Activated CD8-positive, alpha-beta memory T cell treated with anti-CD3 and anti-CD28 coated beads for 24 hours (primary cell): ENCODE results near the gene ARHGAP24.

Source experiments
- DNase-seq: peaks from one replicate; pipeline ENCODE4 v3.0.0-alpha.2; 2020

The ARHGAP24 gene

GRCh38 chr4:85748654-85749053 lies 273.7 kb downstream of the ARHGAP24 start:
- DNase-seq = no peak

DNA sequence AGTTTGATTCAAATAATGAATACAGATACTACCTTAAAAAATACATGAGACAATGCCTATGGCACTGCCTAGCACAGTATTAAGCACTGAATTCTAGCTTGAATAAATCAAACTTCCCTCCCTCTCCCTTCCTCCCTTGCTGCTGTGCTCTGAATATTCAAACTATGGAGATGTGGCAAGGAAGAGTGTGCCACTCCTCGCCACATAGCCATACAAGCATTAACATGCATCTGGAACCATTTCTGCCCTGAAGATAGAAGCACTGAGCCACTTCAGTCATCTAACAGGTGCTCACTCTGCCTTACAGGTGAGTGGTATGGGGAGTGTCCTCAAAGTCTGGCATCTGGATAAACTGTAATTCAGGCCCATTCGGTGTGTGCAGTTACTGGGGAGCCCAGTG lies 276.9 kb downstream of the ARHGAP24 start:
- no peak for DNase-seq

- DNase-seq = no peak
Measured at GRCh38 chr4:85755285-85755684, 280.3 kb downstream of the ARHGAP24 start.

DNA sequence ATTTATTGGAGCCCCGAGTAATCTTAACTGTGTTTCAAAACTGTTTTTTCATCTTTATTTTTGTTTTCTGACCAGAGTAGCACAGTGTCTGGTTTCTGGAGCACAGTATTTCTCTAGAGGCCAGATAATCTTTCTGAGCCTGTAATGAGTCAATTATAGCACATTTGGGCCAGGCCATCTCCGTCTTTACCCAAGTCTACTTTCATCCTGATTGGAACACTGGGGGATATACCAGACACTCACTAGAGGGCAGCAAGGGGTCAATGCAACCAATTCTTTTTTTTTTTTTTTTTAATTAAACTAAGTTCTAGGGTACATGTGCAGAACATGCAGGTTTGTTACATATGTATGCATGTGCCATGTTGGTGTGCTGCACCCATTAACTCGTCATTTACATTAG lies 282.0 kb downstream of the ARHGAP24 start:
- no peak for DNase-seq

DNA sequence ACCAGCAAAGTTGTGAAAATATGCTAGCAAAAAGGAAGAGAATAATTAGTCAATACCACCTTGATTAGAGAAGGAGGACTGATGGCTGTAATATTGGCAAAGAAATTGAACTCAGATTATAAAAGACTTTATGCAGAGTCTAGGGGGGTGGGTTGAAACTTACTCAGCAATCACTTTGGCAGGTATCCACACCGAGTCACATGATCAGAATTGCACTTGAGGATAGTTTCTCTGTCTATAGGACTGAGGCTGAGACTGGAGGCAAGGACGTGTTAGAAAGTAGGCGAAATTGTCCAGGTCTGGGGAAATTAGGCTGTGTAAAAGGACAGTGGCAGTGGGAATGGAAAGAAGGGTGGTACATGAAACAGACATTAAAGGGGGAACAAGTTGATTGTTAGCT lies 284.4 kb downstream of the ARHGAP24 start:
- DNase-seq = no peak

GRCh38 chr4:85760511-85760910 lies 285.6 kb downstream of the ARHGAP24 start:
- no peak for DNase-seq

GRCh38 chr4:85761803-85762528 lies 287.0 kb downstream of the ARHGAP24 start:
- no peak for DNase-seq

DNA sequence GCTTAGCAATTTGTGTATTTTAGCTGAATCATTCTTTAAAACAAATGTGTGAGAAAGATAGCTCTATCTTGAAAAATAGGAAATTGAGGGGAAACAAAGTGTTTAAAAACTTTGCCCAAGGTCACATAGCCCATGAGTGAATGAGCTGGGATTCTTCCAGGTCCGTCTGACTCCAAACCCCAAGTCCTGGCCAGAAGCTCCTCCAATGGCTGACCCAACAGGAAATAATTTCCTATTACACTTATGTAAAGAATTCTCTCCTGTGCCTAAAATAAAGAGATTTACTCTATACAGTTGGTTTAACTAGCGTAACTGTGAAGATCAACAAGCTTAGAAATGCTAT lies 287.6 kb downstream of the ARHGAP24 start:
- DNase-seq = no peak

GRCh38 chr4:85763202-85763601 lies 288.3 kb downstream of the ARHGAP24 start:
- DNase-seq = no peak

DNA sequence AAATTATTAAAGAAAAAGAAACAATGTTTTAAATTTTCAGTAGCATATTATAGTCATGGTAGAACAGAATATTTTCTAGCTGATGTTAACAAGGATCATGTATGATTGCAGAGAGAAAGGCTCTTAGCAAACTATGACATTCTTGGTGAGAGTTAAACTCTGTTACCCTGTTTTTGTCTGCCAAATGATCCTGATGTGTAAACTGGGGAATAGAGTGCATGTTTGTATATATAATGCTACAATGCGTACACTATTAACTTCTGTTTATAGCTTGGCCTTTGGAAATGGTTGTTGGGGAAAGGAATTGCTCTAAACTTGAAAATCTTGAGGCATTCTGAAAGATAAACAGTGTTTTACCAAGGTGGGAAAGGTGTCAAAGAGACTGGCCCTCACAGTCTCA lies 292.7 kb downstream of the ARHGAP24 start:
- DNase-seq = no peak

DNA sequence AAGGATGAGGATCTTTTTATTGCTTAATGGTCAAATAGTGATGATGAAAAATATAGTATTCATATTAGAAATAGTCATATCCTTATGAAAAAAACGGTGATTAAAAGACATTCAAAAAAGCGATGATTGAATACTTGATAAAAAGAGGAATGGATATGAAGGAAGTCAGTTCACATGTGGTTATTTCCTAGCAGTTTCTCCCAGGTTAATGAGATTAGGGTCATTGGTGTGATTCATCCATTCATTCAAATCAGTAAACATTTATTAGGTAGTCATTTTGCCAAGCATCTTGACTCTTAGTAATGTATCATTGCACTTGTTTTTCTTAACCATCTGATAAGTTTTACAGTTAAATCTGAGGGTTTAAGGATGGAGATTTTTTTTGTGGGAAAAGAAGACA lies 294.1 kb downstream of the ARHGAP24 start:
- no peak for DNase-seq

DNA sequence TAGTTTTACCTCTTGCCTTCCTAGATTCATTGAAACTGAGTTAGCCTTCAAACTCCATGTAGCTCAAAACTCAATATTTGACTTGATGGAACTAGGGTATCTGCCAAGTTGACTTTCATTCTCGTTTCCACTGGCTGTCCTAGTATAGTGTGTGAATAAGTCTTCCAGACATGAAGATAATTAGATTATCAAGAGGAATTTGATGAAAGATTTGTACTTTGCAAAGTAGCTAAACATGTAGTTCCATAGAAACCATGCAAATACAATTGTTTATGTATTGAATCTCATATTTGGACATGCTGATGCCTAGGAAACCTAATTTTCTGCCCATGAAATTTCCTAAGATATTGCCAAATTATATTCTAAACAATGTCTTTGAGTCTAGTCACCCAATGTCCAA lies 297.5 kb downstream of the ARHGAP24 start:
- no peak for DNase-seq

- DNase-seq = no peak
Measured at GRCh38 chr4:85773372-85773771, 298.4 kb downstream of the ARHGAP24 start.

DNA sequence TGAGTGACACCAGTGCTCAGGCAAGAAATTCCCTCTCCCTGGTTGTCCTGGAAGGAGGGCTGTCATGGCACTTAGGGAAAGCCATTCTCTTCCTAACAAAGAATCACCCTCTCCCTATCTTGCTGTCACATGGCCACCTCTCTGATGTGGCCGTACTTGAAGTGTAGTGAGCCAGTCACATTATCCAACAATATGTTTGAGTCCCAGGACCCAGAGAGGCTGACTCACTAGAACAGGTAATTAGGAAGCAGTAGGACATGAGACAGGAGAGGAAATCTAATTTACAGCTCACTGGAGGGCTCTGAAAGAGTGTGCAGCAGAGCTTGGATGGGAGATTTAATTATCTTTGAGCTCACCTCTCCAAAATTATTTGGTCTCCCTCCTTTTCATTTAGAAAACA lies 299.1 kb downstream of the ARHGAP24 start:
- no peak for DNase-seq

DNA sequence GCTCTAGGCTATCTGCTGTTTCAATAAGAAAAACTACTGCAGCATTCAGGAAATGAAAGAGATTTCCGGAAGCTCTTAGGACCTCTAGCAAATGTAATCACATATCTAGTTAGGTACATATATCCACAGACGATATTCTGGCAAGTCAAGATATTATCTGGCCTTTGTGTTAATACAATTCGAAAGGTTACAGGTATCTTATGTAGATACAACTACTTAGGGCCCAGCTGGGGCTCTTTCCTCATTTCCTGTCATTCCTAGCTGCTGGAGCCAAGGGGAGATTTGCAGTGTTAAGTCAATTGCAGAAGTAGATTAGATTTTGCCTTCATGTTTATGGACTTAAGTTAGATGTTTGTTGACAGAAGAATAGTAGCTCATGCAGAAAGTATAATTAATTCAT lies 299.5 kb downstream of the ARHGAP24 start:
- DNase-seq = no peak

GRCh38 chr4:85776096-85776495 lies 301.1 kb downstream of the ARHGAP24 start:
- DNase-seq = no peak

- DNase-seq = no peak
Measured at GRCh38 chr4:85776579-85776978, 301.6 kb downstream of the ARHGAP24 start.

- no peak for DNase-seq
Measured at GRCh38 chr4:85777908-85778631, 303.1 kb downstream of the ARHGAP24 start.

- no peak for DNase-seq
Measured at GRCh38 chr4:85778632-85779131, 303.7 kb downstream of the ARHGAP24 start.

DNA sequence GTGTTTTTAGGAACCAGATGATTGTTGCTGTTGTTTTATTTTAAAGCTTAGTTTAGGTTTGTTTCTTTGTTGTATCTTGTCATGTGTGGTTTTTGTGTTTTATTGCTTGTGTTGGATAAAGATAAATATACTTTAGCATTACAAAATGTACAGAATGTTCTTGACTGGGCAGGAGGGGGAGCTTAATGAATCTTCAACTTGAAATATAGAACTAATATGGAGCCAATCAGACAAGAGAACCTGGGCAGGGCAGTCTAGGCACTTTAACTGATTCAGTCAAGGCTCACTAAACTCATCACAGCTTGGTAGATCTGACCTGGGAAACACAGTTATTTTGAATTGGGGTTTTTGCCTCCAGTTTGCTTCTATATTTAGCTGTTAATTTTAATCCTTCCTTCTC lies 304.2 kb downstream of the ARHGAP24 start:
- DNase-seq = no peak

DNA sequence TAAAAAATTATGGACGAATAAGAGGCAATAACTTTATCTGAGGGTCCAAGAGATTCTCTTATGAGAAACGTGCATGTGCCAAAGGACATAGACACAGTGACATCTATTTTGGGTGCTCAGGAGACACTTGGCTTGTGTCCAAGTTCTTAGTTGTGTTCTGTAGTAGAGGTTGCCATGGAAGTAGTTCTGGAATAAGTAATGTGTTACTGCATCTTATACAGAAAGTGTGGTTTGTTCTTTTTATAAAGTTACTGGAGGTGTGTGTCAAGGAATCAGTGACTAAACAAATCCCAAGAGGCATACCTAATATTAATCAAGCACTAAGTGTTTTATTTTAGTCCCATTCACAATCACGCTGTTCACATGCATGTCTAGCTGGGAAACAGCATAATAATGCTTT lies 305.7 kb downstream of the ARHGAP24 start:
- no peak for DNase-seq

GRCh38 chr4:85783483-85783882 lies 308.5 kb downstream of the ARHGAP24 start:
- no peak for DNase-seq

GRCh38 chr4:85783900-85784299 lies 308.9 kb downstream of the ARHGAP24 start:
- no peak for DNase-seq

DNA sequence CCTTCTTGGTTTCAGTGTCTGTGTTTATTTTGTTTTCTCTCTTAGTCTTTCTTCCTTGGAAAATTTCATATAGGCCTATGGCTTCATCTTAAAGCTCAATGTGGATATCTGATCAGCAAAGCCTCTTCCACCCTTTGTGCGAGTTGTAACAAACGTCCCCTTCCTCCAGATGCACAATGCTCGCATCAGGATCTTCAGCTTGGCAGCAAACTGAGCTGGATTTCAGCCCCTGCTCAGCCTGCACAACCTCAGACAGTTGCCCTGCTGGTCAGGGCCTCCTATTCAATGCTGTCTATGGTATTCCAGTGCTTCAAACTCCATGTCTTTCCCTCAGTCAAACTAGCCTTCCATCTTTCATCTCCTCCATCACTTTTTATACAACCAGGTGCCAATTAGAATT lies 309.4 kb downstream of the ARHGAP24 start:
- no peak for DNase-seq

DNA sequence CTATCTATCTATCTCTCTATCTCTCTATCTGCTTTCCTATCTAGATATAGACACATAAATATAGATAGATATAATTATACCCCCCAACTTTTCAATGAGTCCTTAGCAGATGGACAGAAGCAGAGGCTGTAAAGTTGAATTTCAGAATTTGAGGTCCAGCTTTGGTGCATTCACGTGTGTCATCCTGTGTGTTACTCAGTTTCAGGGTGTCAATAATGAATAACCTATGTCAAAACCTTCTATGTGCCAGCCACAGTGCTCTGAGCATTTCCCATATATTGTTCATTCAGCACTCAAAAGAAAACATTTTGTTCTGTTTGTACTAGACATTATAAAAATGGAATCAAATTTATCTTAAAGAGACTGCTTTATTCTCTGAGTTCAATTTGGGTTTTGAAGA lies 310.0 kb downstream of the ARHGAP24 start:
- DNase-seq = no peak
